Lower leg skin (tissue), 3 donors: ENCODE data around the gene CFDP1.

Source experiments
- POLR2A ChIP-seq, 2 donors: fragments of 450-650 bp; IDR thresholded peaks; one replicate each; pipeline ENCODE4 v1.6.1; 2016 to 2017; ENCODE audit warnings: antibody characterized with exemption in 2 of 2, mild to moderate bottlenecking in 1 of 2, moderate library complexity in 1 of 2
- TF ChIP-seq, protein P1 (sequence below), 3 donors: fragments of 450-650 bp; IDR thresholded peaks; one replicate each; pipeline ENCODE4 v1.5.1; 2016; ENCODE audit warnings: antibody characterized with exemption in 3 of 3, mild to moderate bottlenecking in 3 of 3, moderate library complexity in 2 of 3

DNA sequence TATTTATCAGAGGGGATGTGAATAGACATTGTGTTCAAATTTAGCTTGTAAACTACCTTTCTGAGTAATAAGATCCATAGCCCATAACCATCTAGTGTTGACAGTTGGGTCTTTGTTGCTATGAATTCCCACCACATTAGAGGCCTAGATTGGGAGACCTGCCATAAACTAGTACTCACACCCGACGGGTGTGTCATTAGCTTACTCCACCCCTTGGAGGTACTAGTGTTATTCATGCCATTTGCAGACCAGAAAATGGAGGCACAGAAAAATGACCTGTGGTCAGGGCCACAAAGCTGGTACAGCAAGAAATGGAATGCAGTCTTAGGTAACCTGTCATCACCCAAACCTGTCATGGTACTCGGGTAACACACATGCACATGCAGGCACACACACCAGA is 140.6 kb downstream of the CFDP1 start:
- no peak for TF ChIP-seq POLR2A (IDR thresholded peaks at IDR 0.05)
- TF ChIP-seq, protein P1, sequence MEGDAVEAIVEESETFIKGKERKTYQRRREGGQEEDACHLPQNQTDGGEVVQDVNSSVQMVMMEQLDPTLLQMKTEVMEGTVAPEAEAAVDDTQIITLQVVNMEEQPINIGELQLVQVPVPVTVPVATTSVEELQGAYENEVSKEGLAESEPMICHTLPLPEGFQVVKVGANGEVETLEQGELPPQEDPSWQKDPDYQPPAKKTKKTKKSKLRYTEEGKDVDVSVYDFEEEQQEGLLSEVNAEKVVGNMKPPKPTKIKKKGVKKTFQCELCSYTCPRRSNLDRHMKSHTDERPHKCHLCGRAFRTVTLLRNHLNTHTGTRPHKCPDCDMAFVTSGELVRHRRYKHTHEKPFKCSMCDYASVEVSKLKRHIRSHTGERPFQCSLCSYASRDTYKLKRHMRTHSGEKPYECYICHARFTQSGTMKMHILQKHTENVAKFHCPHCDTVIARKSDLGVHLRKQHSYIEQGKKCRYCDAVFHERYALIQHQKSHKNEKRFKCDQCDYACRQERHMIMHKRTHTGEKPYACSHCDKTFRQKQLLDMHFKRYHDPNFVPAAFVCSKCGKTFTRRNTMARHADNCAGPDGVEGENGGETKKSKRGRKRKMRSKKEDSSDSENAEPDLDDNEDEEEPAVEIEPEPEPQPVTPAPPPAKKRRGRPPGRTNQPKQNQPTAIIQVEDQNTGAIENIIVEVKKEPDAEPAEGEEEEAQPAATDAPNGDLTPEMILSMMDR (IDR thresholded peaks at IDR 0.05) = no peak
